Activated T-cell treated with anti-CD3 and anti-CD28 coated beads for 24 hours (primary cell): ENCODE results near the gene SLU7.

ENCODE experiments used
- DNase-seq: peaks from one replicate; pipeline ENCODE4 v3.0.0-alpha.2; 2020; ENCODE audit warnings: low read depth

Gene SLU7

DNA sequence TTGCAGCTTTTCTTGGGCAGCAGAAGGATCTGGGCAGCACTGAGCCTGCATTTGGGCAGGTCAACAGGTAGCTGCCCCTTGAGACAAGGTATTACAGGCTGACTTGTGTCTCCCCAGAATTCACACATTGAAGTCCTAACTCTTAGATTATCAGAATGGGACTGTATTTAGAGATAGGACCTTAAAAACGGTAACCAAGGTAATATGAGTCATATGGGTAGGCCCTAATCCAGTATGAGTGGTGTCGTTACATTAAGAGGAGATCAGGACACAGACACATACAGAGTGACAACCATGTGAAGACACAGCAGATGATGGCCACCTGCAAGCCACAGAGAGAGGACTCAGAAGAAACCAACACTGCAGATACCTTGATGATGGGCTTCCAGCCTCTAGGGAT, 51.6 kb downstream of the SLU7 start:
- no peak for DNase-seq

DNA sequence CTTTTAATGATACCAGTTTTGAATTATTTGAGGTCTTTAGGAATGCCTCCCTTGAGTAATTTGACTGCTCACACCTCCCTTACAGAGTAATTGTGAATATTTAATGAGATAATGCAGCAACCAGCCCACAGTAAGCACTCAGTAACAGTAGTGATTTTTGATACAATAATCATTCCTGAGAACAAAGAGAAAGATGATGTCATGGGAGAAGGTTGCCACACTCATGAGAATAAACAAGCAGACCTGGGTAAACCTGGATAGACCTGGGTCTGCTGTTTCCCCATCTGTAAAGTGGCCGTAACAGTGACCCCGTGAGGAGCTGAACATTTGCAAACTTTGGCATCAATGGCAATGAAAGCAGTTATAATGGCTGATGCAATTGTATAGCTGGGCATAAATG, 52.7 kb downstream of the SLU7 start:
- DNase-seq: no peak

DNA sequence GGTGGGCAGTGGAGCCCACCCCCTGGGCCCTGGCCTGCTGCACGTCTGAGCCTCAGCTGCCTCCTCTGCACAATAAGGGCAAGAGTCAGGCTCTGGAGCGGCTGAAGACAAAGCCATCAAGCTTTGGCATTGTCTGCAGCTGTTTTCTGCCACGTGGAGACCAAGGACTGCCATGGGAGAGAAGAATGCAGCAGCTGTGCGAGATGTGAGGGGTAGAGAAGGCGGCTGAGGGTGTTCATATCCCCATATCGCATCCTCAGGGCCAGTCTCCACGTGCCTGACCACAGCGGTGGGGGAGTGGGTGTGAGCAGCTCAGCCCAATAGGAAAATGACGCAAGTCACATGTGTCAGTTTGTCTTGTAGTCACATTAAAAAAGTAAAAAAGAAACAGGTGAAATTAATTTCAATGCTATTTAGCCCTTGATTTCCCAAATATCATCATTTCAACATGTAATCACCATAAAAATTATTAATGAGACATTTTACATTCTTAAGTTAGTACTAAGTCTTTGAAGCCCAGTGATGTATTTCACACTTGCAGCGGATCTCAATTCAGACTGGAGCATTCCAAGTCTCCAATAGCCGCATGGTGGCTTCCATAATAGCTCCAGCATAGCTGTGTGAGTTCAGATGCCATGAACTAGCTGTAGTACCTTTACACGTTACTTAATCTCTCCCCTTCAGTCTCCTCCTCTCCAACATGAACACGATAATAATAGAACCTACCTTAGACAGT, 55.1 kb downstream of the SLU7 start:
- no peak for DNase-seq

DNA sequence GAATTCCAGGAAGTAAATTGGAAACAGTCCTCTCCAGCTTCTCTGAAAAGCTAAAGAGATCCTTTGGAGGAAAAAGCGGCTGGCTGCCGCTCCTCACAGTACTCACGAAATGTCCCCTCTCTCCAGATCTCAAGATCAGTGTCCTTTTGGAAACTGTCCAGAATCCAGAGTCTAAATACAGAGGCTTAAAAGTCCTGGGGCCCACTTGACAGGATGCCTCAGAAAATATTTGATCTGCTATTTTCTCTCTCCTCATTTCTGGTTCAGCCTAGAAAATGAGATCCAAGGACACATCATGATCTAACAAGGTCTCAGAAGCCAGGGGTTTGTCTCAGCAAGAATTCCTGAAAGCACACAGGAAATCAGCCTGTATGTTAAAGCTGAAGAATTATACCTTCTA, 55.7 kb downstream of the SLU7 start:
- no peak for DNase-seq

DNA sequence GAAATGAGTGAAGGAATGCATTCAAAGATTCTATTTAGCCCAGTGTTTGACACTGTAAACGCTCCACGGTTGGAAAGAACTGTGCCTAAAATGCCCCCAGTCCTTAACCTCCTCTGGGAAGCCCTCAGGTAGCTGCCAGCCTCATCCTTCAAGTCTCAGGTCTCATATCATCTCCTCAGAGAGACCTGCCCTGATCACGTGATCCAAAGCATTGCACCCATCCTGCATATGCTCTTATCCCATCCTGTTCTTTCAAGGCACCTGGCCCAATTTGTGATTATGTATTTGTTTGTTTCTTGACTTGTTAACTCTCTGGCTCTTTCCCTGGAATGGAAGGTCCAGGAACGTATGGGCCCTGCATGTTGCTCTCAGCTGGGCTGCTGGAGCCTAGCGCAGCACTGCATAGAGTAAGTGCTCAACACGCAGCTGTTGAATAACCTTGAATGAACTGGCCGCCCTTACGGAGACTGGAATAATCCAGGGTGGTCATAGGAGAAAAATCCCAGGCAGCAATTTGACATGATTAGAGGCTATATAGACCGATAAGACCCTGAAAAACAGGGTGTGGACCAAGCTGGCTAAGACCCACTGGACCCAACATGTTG, 57.2 kb downstream of the SLU7 start:
- no peak for DNase-seq

DNA sequence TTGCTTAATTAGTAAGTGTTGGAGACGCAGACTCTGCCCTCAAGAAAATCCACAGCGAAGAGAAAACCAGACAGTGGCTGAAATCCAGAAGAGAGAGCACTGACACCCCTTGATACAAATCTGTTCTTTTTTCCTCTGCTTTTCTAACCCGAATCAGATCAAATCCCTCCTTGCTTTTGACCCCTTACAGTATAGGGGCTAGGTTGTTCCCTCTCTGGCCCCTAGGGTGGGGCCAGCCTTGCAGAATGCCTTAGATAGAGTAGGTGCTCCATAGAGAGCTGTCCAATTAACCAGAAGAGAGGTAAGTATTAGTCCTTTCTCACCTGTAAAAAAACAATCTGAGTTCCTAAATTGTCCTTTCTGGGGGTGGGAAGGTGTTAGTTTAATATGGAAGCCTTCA, 58.6 kb downstream of the SLU7 start:
- DNase-seq: no peak

DNA sequence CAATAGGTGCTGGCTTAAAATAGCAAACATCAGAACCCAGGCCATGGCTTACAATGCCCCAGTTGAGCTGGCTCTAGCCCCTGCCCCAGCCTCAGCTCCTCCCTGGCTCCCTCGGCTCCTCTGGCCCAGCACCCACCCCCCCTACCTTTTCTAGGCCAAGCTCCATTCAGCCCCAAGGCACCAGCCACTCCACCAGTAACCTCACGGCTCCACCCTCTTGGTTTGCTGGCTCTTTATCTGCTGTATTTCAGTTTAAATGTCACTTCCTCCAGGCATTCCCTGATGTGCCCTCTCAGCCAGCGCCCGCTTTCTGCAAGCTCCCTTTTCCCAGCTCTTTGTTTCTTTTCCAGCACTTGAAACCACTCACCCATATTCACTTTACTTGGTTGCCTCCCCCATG, 59.1 kb downstream of the SLU7 start:
- DNase-seq: no peak

DNA sequence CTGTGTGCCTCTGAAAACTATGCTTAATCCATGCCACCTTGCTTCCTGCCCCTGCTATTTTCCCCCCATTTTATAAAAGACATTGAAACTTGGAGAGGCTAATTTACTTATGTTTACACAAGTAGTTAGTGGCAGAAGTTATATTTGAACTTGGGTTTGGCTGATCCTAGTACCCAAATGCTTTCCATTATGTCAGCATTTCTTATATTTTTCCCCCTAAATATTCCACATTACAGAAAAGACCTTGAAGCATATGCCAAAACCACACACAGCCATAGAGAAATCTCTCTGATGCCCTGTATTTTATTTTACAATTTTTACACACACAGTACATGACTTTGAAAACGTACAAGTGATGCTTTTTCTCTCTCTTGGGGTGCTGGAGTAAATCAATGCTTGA, 59.6 kb downstream of the SLU7 start:
- no peak for DNase-seq

DNA sequence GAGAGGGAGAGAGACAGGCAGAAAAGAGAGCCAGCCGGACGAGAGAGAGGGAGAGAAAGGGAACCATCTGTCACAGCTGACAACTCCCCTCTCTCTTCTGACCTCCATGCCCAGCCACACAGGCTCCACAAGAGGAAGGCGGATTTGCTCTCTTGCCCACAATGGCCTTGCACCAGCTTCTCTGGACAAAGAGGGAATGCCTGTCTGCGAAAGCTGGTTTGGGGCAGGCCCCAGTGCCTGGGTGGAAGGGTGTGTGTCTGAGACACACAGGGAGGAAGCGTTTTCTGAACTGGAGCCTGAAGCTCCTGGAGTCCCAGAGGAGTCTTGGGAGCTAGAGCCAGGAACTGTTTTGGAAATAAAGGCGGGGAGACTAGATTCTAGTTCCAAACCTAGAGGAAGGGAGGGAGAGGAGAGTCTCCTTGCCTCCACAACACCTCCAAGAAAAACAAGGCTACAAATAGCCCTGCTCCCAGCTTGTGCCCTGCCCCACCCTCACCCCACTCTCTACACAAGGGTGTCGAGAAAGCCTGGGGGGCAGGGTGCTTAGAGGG, 60.9 kb downstream of the SLU7 start:
- DNase-seq: no peak

DNA sequence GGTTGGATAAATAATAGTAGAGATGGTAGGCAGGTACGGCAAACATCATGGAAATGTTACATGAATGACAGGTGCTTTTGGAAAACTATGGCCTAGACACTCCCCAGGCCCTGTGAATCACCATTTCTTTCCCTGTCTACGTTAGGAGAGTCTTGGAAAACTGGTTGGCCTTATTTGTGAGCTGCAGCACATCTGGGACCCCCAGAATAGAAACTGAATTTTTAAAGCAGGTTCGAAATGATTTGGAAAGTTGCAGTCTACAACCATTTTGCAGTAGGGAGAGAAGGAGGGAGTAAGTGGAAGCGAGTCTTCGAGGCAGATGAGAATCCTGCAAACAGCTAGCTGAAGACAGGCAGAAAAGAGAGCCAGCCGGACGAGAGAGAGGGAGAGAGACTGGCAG, 61.5 kb downstream of the SLU7 start:
- DNase-seq: no peak

DNA sequence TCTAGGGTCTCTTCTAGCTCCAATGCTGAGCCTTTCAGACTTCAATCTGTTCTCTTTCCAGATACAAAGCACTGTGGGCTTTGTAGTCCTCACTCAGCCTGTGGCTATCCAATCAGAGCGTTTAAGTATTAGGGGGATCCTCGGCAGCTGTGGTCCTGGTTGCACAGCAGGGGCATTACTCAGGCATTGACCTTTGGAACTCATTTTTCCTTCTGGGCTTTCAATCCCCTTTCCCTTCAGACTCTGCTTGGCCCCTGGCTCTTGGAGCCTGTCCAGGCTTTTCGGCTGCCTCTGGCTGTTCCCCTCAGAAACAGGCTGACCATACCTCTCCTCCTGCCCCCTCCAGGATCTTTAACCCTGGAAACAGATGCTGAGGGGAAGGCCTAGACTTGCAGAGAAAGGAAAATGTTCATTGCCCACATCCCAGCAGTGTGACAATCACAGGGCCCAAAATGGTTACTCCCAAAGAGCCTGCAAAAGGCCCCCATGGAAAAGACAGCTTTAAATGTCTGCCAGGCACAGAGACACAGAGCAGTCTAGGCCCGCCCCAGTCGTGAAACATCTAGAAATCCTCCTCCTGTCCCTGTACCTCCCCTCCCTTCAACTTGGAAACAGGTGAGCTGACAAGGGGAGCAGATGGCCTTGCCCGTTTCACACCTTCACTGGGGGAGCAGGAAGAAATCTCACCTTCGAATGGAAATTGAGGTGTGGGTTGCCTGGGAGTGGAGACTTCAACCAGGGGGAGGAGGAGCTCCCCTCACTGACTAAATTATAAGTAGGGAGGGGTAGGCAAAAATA, 62.1 kb downstream of the SLU7 start:
- DNase-seq: no peak

DNA sequence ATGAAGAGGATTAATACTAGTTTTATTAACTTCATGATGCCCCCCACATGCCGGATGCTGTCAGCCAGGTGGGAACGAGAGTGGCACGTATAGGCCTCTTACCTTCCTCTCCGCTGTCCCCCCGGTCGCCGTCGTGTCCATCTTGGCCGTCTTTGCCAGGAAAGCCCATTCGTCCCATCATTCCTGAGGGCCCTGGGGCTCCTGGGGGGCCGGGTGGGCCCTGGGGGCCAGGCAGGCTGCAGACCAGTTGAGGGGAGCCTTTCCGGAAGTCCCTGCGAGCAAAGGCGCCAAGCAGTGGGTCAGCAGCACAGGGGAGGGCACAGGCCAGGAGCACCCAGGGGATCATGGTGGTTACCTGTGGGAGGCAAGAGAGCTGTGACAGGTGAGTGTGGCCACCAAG, 64.2 kb downstream of the SLU7 start:
- no peak for DNase-seq

DNA sequence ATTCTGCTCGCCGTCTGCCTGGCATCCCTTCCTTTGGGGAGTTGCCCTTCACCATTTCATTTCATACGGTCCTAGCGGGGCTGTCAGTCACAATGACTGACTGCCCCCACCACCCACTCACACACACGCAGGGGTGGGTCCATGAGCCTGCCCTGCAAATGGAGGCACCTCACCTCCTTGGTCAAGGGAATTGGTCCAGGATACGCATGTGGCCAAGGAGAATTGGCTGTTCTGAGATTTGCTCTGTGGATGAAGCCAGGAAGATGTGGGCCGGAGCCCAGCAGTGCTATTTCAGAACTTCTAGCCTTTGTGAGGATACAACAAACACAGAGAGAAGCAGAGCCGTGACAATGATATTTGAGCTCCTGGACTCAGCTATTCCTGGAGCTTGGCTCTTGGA, 65.5 kb downstream of the SLU7 start:
- no peak for DNase-seq

DNA sequence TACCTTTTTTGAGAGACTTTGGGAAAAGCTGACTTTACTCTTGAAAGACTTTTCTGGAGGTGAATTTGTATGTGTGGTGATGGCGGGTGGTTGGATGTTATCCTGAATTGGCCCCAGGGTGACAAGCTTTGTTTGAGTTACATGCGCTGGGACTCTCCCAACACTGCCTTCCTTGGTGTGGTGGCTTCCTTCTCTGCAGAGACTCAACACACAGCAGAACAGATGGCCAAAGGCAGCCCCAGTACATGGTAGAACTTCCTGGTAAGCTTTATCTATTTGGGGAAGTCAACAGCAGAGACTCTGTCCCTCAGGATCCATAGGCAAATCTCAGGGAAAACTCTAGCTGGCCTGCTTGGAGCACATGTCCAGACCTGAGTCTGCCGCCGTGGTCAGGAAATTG, 66.6 kb downstream of the SLU7 start:
- no peak for DNase-seq
